HTERT RPE-1 (cell line): ENCODE data around the gene GPR18.
"Not testable (repeated sequence)": the region's sequence is repeated elsewhere in the genome, so short reads cannot be mapped to it uniquely, and the experiment has no call there.

Source experiments
- in situ Hi-C: fragments of 300-500 bp; cut with MboI; formaldehyde crosslinking; loops from 4 replicates; pipeline ENCODE4 v1.14.3; 2020; ENCODE audit warnings: low sequenced_read_pairs

The GPR18 gene

GRCh38 chr13:99231721-99232120, 26.5 kb downstream of the GPR18 start:
- in situ Hi-C loops: no loop called here

DNA sequence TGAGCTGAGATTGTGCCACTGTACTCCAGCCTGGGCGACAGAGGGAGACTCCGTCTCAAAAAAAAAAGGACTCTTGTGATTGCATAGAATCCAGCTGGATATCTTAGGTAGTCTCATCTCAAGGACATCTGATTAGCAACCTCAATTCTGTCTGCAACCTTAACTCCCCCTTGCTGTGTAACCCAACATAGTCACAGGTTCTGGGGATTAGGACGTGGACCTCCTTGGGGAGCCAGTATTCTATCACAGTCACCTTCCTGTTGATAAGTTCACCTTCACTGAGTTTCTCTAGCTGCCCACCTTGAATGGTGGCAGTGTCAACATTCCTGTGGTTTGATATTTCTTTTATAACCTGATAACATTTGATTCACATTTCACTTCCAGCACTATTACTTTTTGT, 27.2 kb downstream of the GPR18 start:
- in situ Hi-C loops: no loop called here

DNA sequence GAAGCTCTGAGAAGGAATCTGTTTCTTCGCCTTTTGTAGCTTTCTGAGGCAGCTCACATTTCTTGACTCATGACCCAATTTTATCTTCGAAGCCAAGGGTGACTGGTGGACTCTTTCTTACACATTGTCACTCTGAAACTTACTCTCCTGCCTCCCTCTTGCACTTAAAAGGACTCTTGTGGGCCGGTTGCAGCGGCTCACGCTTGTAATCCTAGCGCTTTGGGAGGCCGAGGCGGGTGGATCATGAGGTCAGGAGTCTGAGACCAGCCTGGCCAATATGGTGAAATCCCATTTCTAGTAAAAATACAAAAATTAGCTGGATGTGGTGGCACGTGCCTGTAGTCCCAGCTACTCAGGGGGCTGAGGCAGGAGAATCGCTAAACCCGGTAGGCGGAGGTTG, 27.6 kb downstream of the GPR18 start:
- in situ Hi-C loops: not testable (repeated sequence)

DNA sequence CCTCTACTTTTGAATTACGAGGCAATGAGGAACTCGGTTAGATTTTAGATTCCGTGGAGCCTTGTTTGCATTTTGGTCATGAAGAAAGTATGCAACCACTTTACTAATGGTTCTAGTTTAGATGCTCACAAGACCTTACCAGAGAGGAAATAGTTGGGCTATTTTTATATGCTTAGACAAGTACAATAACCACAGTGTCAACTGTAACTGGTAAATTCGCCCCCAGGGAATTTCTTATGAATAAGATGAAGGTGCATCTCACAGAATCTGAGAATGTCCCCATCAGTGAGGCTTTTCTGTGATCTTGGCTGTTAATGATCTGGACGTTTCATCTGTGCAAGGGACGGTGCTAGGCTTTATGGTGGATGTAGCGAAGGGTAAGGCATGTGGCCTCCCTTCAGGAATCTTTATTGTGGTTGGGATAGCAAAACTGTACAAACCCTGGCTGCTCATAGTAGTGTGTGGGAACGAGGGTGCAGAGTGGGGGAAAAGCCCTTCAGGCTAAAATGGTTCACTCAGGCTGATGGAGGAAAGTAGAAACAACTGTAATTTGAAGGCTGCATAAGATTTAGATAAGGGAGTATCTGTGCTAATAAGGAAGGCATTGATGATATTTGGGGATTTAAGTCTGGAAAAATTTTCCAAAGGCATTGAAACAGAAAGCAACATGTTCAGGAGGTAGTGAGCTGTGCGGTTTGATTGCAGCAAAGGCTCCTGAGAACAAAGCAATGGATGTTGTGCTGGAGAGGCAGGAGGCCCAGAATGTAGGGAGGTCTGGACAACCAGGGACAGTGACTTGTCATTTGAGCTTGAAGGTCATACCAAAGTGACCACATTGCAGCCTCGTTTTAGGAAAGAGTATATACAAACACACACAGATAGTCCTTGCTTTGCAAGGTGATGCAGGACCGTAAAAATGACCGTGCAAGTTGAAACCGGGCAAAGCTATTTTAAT, 29.2 kb downstream of the GPR18 start:
- in situ Hi-C loops: no loop called here

- in situ Hi-C loops: no loop called here
Measured at GRCh38 chr13:99227909-99228688, 30.1 kb downstream of the GPR18 start.

DNA sequence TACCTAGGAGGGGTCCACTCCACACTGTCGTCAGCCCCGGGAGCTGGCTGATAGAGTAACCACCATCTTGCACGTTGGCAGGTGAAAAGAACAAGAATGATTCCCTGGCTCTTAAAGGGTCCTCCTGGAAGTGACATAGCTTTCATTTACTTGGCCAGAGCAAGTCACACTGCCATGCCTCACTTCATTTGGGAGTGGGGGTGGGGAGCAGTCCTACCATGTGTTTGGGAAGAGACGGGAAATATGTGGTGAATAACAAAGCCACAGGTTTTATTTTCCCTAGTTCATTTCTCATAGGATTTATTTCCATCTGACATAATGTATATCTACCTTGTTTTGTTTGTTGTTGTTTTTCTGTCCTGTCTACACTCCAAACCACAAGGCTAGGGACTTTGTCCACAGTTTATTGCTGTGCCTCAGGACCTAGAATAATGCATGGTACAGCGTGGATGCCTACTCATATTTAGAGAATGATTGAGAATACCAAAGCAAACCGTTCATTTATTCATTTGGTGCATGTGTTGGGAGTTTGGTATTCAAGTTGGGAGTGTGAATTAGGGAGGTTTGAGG, 30.8 kb downstream of the GPR18 start:
- in situ Hi-C loops: no loop called here

GRCh38 chr13:99226513-99226912, 31.7 kb downstream of the GPR18 start:
- in situ Hi-C loops: no loop called here

DNA sequence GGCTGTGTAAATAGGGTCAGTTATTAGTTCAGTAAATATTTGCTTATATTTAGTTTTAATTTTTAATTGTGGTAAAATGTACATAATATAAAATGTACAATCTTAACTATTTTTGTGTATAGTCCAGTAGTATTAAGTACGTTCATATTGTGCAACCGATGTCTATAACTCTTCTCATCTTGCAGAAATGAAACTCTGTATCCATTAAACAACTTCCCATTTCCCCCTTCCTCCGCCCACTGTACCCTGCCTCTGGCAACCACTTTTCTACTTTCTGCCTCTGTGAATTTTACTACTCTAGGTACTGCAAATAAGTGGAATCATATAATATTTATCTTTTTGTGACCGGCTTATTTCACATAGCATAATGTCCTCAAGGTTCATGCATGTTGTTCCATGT, 33.1 kb downstream of the GPR18 start:
- in situ Hi-C loops: no loop called here

DNA sequence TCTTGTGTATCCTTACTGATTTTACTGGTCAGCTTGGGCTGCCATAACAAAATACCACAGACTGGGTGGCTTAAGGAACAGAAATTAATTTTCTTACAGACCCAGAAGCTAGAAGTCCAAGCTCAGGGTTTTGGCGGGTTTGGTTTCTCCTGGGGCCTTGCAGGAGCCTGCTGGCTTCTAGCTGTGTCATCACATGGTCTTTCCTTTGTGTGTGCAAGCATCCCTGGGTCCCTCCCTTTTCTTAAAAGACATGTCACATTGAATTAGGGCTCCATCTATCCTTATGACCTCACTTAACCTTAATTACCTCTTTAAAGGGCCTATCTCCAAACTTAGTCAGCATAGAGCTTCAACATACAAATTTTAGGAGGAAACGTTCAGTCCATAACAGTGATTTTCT, 34.2 kb downstream of the GPR18 start:
- in situ Hi-C loops: no loop called here

DNA sequence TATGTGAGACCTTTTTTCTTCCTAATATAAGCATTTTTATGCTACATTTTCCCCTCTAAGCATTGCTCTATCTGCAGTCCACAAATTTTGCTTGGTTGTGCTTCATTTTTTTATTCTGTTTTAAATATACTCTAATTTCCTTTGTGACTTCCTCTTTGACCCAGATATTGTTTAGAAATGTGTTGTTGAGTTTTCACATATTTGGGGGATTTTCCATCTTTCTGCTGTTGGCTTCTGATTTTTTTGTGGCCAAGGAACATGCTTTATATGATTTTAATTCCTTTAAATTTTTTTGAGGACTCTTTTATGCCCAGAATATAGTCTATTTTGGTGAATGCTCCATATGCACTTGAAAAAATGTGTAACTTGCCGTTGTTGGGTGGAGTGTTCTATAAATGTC, 34.6 kb downstream of the GPR18 start:
- in situ Hi-C loops: no loop called here

DNA sequence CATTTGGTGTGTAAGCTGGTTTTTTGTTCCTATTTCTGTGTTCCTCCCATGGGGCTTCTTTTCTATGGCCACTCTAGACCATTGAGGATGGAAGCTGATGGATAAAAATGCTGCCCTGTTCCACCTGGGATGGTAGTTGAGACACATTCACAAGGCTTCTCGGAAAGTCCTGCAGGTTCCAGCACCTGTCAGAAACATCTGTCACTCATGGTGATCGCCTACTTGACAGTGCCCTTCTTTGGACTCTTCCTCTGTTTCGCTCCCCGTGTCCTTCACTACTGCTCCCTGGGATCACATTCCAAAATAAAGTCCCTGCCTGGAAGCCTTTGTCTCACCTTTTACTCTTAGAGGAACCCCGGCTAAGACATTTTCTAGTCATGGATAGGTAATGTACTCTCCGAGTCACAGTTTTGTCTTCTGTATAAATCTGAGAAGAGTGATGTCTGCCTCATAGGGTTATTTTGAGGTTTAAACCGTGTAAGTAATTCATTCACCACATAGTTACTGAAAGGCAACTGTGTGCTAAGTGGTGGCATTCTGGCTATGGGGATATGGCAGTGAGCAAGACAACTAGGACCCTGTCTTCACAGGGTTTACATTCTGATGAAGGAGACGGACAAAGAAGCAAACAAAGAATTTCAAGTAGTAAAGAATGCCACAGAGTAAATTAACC, 36.5 kb downstream of the GPR18 start:
- in situ Hi-C loops: no loop called here

GRCh38 chr13:99220199-99220935, 37.8 kb downstream of the GPR18 start:
- in situ Hi-C loops: no loop called here

DNA sequence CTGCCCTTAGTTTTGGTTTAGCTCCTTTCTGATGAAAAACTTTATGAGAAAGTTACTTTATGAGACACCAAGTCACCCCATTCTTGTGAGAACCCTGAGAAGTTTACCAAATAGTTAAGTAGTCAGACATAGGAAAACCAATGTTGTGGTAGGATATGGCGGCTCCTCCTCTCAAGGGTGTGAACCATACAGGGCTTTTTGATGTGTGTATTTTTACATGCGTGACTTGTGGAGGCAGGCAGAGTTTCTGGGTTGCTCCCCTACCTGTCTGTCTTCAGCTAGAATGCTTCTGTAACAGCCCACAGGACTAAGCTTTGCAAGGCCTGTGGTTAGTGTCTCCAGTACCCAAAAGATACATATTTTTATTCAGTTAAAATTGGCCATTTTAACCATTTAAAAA, 39.2 kb downstream of the GPR18 start:
- in situ Hi-C loops: no loop called here

DNA sequence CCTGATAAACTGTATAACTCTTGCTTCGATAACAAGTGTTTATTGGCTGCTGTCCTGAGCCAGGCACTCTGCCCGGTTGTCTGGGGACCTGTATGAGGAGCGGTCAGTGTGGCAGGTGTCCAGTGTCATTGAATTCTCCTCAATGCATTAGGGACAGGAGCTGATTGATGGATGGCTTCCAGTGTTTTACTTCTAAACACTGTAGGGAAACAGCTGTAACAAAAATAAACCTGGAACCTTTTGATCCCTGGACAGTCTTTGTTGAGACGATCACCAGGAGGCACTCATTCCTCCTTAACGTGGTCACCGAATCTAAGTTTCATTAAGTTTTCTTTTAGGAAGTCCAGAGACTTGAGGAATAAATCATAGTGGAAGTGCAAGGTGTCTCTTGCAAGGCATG, 39.6 kb downstream of the GPR18 start:
- in situ Hi-C loops: no loop called here

DNA sequence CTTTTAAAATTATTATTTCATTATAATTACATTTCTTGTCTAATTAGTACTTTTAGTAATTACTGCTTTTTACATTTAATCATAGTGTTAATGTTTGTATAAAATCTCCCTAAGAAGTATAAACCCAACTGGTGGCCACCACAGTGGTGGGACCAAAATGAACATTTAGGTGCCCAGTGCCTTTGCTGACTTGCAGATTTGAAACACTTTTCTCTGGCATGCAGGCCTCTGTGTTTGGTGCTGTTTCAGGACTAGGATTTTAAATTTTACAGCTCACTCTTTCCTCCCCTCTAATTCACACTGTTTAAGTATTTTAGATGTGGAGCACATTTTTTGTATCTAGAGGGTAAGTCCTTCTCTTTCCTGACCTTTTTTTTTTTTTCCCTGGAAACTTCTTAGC, 40.1 kb downstream of the GPR18 start:
- in situ Hi-C loops: no loop called here

GRCh38 chr13:99217461-99218110, 40.6 kb downstream of the GPR18 start:
- in situ Hi-C loops: no loop called here

DNA sequence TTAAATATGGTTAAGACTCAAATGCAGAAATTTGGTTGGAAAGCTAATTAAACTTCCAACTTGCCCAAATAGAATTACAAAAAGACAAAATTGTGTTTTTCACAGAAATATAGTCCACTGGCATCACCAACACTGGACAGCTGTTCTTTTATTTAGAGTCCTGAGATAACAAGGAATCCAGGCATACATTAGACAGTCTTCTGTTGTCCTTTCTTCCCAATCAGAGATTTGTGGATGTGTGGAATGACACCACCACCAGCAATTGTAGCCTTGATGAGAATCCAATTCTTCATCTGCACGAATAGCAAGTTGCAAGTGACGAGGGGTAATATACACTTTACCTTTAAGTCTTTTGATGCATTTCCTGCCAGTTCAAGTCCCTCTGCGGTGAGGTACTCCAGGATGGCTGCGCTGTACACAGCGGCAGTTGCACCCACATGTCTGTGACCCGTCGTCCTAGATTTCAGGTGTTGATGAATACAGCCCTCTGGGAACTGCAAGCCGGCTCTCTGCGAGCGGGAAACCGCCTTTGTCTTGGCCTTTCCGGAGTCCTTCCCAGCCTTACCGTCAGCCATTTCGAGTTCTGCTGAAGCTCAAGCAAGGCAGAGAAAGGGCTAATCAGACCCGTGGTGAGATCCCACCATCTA, 42.9 kb downstream of the GPR18 start:
- in situ Hi-C loops: no loop called here

DNA sequence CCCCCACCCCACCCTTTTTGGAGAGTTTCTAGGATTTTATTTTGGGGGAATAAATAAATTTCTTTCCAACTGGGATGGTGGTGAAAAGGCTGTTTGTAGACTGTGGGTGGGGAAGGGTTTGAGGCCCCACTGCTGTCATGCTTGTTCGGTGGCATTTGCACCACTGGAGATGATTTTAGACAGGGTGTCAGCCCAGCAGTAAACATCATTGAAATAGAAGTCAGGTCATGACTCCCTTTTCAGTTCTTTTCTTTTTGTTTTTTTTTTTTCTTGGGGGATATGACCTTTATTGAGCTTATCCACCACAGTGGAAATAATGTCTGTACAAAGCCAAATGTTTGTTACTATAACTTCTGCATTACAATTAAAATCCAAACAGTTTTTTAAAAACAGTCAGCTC, 43.4 kb downstream of the GPR18 start:
- in situ Hi-C loops: no loop called here

GRCh38 chr13:99214232-99214631, 43.9 kb downstream of the GPR18 start:
- in situ Hi-C loops: no loop called here
